NT2/D1 (cell line): ENCODE measurements around the gene TNNT2.

Experiments used
- YY1 ChIP-seq: IDR thresholded peaks from 2 replicates; pipeline ENCODE4 v1.6.1; 2011; ENCODE audit not compliant: insufficient read length, insufficient read depth
- ZNF274 ChIP-seq: IDR thresholded peaks from 2 replicates; pipeline ENCODE4 v1.6.1; 2011; ENCODE audit warnings: mild to moderate bottlenecking, low read depth, low read length

- TF ChIP-seq ZNF274 (no peak), YY1 (no peak)
Measured at GRCh38 chr1:201327687-201328240, 49.7 kb downstream of the TNNT2 start.
